Hippocampal formation (tissue), 2 donors: ENCODE results near the gene GPR146.
"Not testable (repeated sequence)": the region's sequence is repeated elsewhere in the genome, so short reads cannot be mapped to it uniquely, and the experiment has no call there.

Experiments
- DNase-seq, 2 donors: peaks; one replicate each; lab custom pipeline; 2025; lab: John Stamatoyannopoulos, UW

GPR146 gene

GRCh38 chr7:1025743-1026581 lies 18.4 kb upstream of the GPR146 start:
- no peak for DNase-seq

GRCh38 chr7:1026721-1027161 lies 17.6 kb upstream of the GPR146 start:
- no peak for DNase-seq

GRCh38 chr7:1027242-1028043 lies 16.9 kb upstream of the GPR146 start:
- DNase-seq: no peak

- DNase-seq: peak; percentile 69 to 91
Observed at GRCh38 chr7:1028044-1028770, 16.1 kb upstream of the GPR146 start.

- DNase-seq: peak; percentile 58 to 73
Observed at GRCh38 chr7:1028775-1029636, 15.3 kb upstream of the GPR146 start.

- DNase-seq: no peak
Observed at GRCh38 chr7:1029637-1030443, 14.5 kb upstream of the GPR146 start.

GRCh38 chr7:1030444-1031070 lies 13.8 kb upstream of the GPR146 start:
- DNase-seq: no peak

- DNase-seq: no peak
Observed at GRCh38 chr7:1031716-1032455, 12.5 kb upstream of the GPR146 start.

GRCh38 chr7:1032536-1033181 lies 11.7 kb upstream of the GPR146 start:
- DNase-seq: no peak

GRCh38 chr7:1033546-1034145 lies 10.7 kb upstream of the GPR146 start:
- DNase-seq: no peak

GRCh38 chr7:1034769-1035168 lies 9.6 kb upstream of the GPR146 start:
- not testable (repeated sequence) for DNase-seq

GRCh38 chr7:1036164-1036928 lies 8.0 kb upstream of the GPR146 start:
- DNase-seq: not testable (repeated sequence)

- DNase-seq: not testable (repeated sequence)
Observed at GRCh38 chr7:1040233-1040632, 4.1 kb upstream of the GPR146 start.

- DNase-seq: peak in 1 of 2 donors; percentile 17
Observed at GRCh38 chr7:1040790-1041189, 3.6 kb upstream of the GPR146 start.

GRCh38 chr7:1041551-1042491 lies 2.5 kb upstream of the GPR146 start:
- DNase-seq: no peak

GRCh38 chr7:1042492-1042833 lies 1.9 kb upstream of the GPR146 start:
- DNase-seq: no peak
